ENCODE data around the gene COL4A4. TPM values are rescaled to one million over a fixed set of nuclear protein-coding genes. Genes with fewer than 3 reads are reported as not detected.

Gene COL4A4
- total and polyA plus RNA-seq, 2 of the 13 experiments (the other 11 are each of a cell fraction or from before 2014, with no cell fraction given), result not detected

DNA sequence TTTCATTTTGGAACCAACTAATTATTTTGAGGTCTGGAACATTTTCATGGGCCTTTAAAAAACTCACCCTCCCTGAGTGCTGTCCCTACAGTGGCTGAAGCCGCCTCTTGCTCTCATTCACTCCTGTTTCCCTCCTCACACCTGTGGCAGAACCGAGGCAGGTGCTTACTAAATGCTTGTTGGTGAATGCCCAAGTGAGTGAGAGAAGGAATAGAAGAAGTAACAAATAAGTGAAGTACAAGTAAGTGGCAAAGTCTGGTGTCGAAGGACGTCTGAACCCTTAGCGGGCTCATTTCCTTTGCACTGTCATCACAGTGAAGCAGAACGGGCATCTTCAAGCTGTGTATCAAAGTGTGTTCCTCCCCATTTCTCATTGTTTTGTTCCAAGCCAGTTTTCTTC, 192.9 kb downstream of the COL4A4 start:
- in situ Hi-C loops (cut with HindIII; ENCODE audit: extremely low pct_ligation_motif_present, low pct_unique_long_range_greater_than_20kb), result no loop called here
- FAIRE-seq, result no peak

DNA sequence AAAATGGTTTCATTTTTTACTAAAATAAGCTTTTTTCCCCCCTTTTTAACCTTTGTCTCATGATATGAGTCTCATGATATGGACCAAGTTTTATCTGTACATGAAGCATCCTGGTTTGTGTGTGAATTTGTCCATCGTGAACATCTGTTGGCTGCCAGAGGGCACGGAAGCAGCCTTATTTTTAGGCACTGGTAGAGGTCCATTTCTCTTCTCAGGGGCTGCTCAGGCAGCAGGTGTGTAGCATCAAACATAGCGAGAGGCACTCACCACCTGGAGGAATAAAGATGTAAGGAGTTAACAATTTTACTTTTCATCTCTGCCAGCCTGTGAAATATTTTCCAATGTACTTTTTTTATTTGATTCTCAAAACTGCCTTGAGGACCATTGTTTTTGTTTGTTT, 193.6 kb downstream of the COL4A4 start:
- Histone ChIP-seq H4K20me1 (ENCODE audit: insufficient read depth, low read length) (no peaks in the 10 kb centered on the region), H3K36me3 (replicated peaks in 1 of 2; ENCODE audit: control insufficient read depth in 1 of 2, insufficient read depth in 2 of 2, low read length in 2 of 2) (no peaks in the 10 kb centered on the region), H3K27me3 (ENCODE audit: control insufficient read depth in 1 of 2, insufficient read depth in 2 of 2, low read length in 2 of 2) (no peaks in the 10 kb centered on the region), H3K9me3 (ENCODE audit: low read length) (no peaks in the 10 kb centered on the region), H3K79me2 (ENCODE audit: insufficient read depth, low read length) (no peaks in the 10 kb centered on the region), H3K4me3 (replicated peaks in 1 of 3; ENCODE audit: insufficient read depth in 1 of 3, low read depth in 2 of 3, low read length in 3 of 3) (no peak overlapping the region), H3K4me2 (ENCODE audit: low read depth, low read length) (no peak overlapping the region), H3K9ac (ENCODE audit: insufficient read depth, low read depth, low read length) (no peak overlapping the region), H2AFZ (ENCODE audit: low read length) (no peak overlapping the region), H3K27ac (ENCODE audit: extremely low read length, insufficient read depth, low read length) (no peak overlapping the region), H3K4me1 (ENCODE audit: insufficient read depth, low read length) (no peaks in the 10 kb centered on the region)
- DNase-seq (ENCODE audit: low spot score) (no peak), FAIRE-seq (no peak), ATAC-seq (no peak)
- POLR2A ChIA-PET, result no interaction called here
- CTCF ChIA-PET (ENCODE audit: low intra/inter-chr PET ratio, low total read pairs), result no interaction called here
- intact Hi-C loops (cut with micrococcal nuclease; ENCODE audit: unreplicated experiment) (no loop called here), in situ Hi-C loops (cut with HindIII; ENCODE audit: extremely low pct_ligation_motif_present, low pct_unique_long_range_greater_than_20kb) (no loop called here)
- BruUV-seq (replicated peaks), result no TSS peak
- WGBS (ENCODE audit: low lambda C conversion rate), result 86% methylated on average over 3 of the region's 3 CpGs
- TF ChIP-seq TCF7L2 (IDR thresholded peaks at IDR 0.05; ENCODE audit: low read depth, low read length) (no peak), TERF1 (CRISPR knock-in tag; IDR thresholded peaks at IDR 0.05) (no peak), HOXD1 (CRISPR knock-in tag; IDR thresholded peaks at IDR 0.05) (no peak), TMF1 (CRISPR knock-in tag; IDR thresholded peaks at IDR 0.05; ENCODE audit: low read depth) (no peak), SPEN (CRISPR knock-in tag; IDR thresholded peaks at IDR 0.05; ENCODE audit: low read depth) (no peak), ZNF451 (CRISPR knock-in tag; IDR thresholded peaks at IDR 0.05) (no peak), SRF (IDR thresholded peaks at IDR 0.05; ENCODE audit: low read depth, low read length) (no peak), ZNF337 (CRISPR knock-in tag; IDR thresholded peaks at IDR 0.05; ENCODE audit: borderline replicate concordance, low read depth) (no peak)
- TF ChIP-seq, protein P1, sequence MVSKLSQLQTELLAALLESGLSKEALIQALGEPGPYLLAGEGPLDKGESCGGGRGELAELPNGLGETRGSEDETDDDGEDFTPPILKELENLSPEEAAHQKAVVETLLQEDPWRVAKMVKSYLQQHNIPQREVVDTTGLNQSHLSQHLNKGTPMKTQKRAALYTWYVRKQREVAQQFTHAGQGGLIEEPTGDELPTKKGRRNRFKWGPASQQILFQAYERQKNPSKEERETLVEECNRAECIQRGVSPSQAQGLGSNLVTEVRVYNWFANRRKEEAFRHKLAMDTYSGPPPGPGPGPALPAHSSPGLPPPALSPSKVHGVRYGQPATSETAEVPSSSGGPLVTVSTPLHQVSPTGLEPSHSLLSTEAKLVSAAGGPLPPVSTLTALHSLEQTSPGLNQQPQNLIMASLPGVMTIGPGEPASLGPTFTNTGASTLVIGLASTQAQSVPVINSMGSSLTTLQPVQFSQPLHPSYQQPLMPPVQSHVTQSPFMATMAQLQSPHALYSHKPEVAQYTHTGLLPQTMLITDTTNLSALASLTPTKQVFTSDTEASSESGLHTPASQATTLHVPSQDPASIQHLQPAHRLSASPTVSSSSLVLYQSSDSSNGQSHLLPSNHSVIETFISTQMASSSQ (IDR thresholded peaks at IDR 0.05; ENCODE audit: low read depth), result no peak
- TF ChIP-seq, protein P1 (CRISPR knock-in tag; IDR thresholded peaks at IDR 0.05; ENCODE audit: borderline replicate concordance), result no peak
- TF ChIP-seq, protein P2, sequence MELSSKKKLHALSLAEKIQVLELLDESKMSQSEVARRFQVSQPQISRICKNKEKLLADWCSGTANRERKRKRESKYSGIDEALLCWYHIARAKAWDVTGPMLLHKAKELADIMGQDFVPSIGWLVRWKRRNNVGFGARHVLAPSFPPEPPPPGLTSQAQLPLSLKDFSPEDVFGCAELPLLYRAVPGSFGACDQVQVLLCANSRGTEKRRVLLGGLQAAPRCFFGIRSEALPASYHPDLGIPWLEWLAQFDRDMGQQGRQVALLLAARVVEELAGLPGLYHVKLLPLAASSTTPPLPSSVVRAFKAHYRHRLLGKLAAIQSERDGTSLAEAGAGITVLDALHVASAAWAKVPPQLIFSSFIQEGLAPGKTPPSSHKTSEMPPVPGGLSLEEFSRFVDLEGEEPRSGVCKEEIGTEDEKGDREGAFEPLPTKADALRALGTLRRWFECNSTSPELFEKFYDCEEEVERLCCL (CRISPR knock-in tag; IDR thresholded peaks at IDR 0.05; ENCODE audit: borderline replicate concordance), result no peak

More for the DNA sequence above, 192.9 kb downstream of the COL4A4 start:
- no peaks in the 10 kb centered on the region for H3K9me3 ChIP-seq (ENCODE audit: low read length)
- no peak overlapping the region for H3K9ac ChIP-seq (ENCODE audit: insufficient read depth, low read depth, low read length)
- H3K4me3 ChIP-seq (replicated peaks in 1 of 3; ENCODE audit: insufficient read depth in 1 of 3, low read depth in 2 of 3, low read length in 3 of 3), result no peak overlapping the region
- H4K20me1 ChIP-seq (ENCODE audit: insufficient read depth, low read length), result no peaks in the 10 kb centered on the region
- H3K27ac ChIP-seq (ENCODE audit: extremely low read length, insufficient read depth, low read length), result no peak overlapping the region
- no peaks in the 10 kb centered on the region for H3K4me1 ChIP-seq (ENCODE audit: insufficient read depth, low read length)
- 66% methylated on average over 6 of the region's 6 CpGs for WGBS (ENCODE audit: low lambda C conversion rate)
- no peaks in the 10 kb centered on the region for H3K36me3 ChIP-seq (replicated peaks in 1 of 2; ENCODE audit: control insufficient read depth in 1 of 2, insufficient read depth in 2 of 2, low read length in 2 of 2)
- TF ChIP-seq NCOA5 (CRISPR knock-in tag; IDR thresholded peaks at IDR 0.05), result no peak
- TF ChIP-seq ZNF24 (IDR thresholded peaks at IDR 0.05), result no peak
- H2AFZ ChIP-seq (ENCODE audit: low read length), result no peak overlapping the region
- CTCF ChIA-PET (ENCODE audit: low intra/inter-chr PET ratio, low total read pairs), result no interaction called here
- POLR2A ChIA-PET, result no interaction called here
- no TSS peak for BruUV-seq (replicated peaks)
- no peaks in the 10 kb centered on the region for H3K27me3 ChIP-seq (ENCODE audit: control insufficient read depth in 1 of 2, insufficient read depth in 2 of 2, low read length in 2 of 2)
- intact Hi-C loops (cut with micrococcal nuclease; ENCODE audit: unreplicated experiment), result no loop called here
- H3K4me2 ChIP-seq (ENCODE audit: low read depth, low read length), result no peak overlapping the region
- no peak for ATAC-seq
- no peaks in the 10 kb centered on the region for H3K79me2 ChIP-seq (ENCODE audit: insufficient read depth, low read length)
- DNase-seq (ENCODE audit: low spot score), result no peak

Data from HepG2 (cell line).